GM18868 (cell line): ENCODE measurements around the gene BMPER.

Experiments used
- ATAC-seq: cut with Tn5 transposase; IDR thresholded peaks from one replicate; pipeline ENCODE4 v1.9.1; 2021; ENCODE audit warnings: mild to moderate bottlenecking, moderate library complexity; ENCODE audit not compliant: unreplicated experiment

BMPER gene

DNA sequence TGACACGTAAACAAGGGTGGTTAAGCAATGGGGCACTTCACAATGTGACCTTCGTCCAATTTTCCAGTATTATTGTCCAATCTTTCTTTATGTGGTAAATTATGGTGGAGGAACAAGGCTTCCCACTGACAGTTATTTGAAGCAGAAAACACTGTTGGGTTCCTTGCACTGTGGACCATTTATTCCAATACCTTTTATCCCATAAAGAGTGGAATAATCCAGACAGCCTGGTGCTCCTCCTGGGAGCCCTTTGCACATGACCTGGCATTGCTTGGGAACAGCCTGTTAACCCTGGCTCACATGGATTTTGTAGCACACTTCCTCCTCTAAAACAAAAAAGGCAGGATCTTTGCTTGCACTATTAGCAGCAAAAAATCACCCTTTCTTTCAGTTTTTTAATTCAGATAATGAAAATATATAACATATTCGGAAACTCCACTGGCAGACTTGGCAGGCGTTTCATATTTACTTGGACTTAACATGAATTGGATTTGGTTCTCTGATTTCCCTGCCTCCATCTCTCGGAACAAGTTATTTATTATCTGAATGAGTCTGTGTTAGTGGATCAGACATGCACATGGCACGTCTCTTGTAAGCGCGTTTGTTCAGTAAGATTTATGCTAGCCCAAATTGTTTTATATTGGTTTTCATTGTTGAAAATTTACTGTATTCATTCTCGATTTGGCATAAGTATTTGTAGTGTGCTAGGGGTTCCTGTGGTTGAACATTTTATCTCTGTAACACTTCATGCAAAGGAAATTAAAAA lies 59.3 kb downstream of the BMPER start:
- no peak for ATAC-seq

DNA sequence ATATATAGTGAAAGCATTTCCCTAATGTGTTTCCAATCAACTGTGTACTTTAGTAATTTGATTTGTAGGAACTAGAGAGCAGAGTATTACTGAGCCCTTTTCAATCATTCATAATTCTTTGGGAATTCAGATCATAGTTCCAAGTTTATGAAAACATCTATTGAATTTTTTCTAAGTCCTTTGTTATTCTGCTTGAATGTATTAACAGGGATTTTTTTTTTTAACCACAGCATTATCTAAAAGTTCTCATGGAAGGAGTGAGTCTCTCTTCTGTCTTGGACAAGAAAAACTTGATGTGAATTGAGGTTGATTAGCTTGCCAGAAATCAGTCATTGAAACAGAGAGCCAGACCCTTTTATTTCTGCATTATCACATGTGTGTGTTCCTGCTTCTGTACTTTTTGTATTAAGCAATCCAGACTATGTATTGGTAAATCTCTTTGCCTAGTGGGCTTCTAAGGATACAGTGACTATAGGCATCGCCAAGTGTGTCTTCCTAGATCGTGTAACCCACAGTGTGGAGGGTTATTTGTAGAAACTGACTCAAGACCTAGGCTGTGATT lies 59.9 kb downstream of the BMPER start:
- no peak for ATAC-seq

- ATAC-seq, result no peak
Observed at GRCh38 chr7:33968591-33968990, 63.3 kb downstream of the BMPER start.

DNA sequence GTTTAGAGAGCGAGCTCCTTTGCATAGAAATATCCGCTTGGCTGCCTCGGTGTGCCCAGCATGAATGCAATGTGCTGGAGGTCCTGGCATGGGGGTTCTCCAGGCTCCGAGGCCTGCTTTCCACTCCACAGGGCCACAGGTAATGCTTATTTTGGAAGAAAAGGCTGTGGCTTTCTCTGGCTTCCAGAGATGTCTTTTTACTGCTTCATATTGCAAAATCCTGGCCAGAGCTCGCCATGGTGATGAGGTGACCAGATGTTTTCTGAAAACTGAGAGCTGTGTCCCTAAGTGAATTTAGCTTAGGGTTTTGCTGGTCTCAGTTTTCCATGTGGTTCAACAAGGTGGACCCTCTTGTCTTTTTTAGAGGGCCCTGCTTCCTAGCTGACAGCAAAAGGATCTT lies 65.2 kb downstream of the BMPER start:
- ATAC-seq, result no peak

GRCh38 chr7:33971106-33971505 lies 65.8 kb downstream of the BMPER start:
- ATAC-seq, result no peak

DNA sequence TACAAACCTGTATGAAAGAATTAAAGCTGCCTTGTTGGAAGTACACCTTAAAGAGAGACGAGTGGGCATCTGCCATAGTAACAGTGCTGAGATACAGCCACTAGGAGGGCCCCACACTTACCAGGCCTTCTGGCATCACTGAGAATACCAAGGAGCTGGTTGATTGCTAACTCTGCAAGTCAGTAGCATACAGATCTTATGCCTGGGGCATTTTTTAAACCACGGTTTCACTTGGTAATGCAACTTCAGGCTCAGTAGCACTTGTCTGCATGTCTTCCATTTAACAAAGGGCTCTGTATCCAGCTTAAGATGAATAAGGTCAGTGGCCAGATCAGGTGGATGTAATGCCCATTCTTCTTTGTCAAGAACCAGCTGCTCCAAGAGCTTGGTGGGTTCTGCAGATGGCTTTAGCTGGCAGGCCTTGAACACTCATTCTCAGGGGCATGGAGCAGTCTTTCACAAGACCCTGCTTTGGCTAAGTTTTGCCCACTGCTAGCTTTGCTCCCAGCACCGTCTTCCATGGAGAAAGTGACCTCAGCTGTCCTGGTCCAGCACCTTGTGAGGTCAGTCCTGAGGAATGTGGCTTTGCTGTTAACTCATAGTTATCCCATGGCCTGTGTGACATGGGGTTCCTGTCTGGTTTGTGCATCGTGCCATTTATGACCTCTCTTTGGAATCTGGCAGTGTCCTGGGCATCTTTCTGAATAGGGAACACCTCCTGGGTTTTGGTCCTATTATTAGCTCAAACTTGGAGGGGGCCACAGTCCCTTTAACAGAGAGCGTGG lies 68.1 kb downstream of the BMPER start:
- no peak for ATAC-seq

- ATAC-seq, result no peak
Observed at GRCh38 chr7:33979300-33979806, 74.0 kb downstream of the BMPER start.

- ATAC-seq, result no peak
Observed at GRCh38 chr7:33979807-33980355, 74.5 kb downstream of the BMPER start.

DNA sequence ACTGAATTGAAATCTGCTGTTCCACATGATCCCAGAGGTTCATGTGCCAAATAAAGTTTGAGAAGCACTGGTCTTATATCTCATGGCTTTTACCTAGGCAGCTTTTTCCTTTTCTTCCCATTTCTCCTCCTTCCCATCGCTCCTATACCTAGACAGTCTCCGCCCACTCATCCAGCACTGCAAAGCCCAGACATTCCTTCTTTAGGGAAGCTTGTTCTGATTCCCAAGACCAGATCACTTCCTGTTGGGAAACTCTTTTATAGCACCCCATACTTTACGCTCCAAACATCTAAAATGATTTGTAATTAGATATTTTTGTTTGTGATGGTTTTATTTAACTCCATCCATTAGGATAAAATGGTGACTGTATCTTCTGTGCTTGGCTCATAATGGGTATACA lies 75.9 kb downstream of the BMPER start:
- ATAC-seq, result no peak

DNA sequence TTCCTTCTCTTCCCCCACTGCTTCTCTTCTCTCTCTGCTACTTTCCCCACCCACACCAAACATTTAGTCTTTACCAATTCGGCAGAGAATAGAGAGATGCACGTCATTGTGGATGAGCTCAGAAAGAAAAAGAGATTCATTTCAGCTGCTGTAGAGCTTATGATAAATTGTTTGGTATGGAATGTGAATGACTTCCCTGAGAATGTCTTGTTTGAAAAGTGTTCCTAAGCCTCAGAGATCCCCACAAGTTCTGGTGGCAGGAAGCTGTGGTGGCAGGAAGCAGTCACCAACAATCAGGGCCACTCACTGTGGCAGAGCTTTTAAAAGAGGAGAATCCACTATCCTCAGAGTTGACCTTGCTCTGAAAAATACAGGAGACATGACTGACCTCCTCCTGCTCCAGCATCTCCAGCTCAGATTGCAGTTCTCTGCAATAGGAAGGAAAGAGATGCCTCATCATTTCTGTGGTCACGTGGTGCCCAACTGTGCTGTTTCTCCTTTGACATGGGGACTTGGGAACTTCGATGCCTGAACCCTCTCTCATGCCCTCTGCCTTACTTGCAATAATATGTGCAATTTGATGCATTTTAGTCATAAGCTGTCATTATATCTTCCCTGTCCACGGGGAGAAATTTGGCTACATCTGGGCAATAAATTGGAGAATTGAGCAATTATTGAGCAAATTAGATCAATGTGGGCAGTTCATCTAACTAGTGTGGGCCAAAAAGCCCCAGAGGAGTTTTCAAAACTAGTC lies 76.5 kb downstream of the BMPER start:
- no peak for ATAC-seq

DNA sequence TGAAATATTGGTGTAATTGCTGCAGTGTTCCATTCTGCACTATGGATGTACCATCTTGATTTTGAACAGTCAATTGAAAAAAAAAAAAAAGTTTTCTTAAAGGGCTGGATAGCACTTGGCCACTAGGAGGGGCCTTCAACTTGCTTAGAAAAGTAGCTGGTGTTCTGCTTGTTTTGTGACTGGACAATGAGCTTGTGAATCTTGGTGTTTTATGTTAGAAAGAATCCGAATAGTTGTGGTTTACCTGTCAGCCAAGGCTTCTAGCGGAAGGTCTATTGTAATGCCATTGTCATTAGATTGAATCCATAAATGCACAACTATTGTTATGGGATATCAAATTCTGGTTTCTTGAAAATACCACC lies 77.1 kb downstream of the BMPER start:
- ATAC-seq, result no peak

GRCh38 chr7:33986451-33986850 lies 81.1 kb downstream of the BMPER start:
- no peak for ATAC-seq

DNA sequence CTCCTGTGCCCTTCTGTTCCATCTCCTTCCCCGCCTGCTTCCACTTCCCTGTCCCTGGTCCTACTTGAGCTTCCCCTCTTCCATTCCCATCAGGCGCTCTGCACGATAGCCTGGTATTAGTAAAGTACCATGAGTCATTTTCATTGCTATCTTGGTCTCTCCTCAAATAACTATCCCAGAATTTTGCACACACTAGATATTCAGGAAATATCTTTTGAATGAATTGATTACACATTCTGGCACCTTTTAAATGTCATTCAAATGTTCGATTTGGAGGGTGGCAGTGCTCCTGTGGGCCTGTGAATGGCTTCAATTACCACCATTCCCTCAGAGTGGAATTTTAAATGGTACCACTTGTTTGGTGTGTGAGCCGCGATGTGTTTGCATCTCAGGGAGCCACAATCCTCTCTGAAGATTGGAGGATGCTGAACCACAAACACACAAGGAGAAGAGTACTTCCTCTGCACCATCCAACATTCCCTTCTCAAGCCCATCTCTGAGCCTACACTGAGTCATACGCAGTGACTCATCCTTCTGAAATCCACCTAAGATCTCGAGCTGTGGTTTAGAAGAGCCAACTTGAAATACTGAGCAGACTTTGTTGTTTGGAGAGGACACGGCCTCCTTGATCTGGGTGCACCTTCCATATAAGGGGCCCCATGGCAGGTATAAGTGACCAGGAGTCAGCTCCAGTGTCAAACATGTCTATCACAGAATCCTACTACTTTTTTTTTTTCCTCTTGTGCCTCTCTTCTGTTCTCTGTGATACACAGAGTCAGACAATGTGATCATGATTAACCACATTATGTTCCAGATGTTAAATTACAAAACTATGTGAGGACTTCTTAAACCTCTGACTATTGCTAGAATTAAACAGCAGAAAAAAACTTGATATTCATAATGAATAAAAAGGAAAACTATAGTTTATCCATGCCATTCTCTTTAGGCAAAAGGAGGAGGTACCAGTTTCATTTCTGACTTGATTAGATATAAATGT lies 81.9 kb downstream of the BMPER start:
- no peak for ATAC-seq

- no peak for ATAC-seq
Observed at GRCh38 chr7:33996899-33997298, 91.6 kb downstream of the BMPER start.

DNA sequence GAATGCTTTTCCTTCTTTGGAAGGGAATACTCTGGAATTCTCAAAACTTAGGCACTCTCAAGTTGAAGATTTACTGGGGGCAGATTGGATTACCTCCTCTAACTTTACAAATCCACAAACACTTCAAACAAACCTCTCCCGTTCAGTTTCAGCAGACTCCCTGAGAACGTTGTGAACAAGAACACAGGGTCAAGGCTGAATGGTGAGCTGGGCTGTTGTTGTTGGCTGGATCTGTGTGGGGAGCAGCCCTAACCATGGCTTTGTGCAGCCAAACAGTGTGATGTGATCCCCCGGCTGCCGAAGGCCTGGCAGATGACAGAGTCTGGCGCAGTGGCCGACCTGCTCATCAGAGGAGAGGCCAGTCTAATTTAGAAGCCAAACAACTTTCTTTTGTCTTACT lies 93.1 kb downstream of the BMPER start:
- ATAC-seq, result no peak

DNA sequence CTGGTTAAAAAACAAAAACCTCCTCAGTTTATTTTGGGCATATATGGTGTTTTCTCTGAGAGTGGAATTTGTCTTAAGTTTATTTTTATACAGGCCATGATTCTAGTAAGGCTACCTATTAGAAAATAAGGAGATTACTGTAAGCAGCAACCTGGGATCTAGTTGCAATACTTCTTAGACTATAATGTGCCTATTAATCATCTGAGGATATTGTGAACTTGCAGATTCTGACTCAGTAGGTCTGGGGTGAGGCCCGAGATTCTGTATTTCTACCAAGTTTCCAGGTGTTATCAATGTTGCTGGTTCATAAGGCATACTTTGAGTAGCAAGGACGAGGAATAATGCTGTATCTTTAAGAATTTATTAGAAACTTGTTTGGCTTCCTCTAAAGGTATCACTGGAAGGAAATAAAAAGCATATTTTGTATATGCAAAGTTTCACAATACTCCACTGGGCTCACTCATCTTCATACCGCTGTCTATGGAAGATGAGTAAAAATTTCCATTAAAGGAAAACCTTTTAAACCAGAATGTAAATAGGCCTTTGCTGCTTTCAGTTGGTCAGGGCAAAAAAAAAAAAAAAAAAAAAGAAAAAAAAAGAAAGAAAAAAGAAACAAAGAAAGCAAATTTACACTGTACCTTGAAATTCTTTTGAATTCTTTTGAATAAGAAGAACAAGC lies 105.8 kb downstream of the BMPER start:
- ATAC-seq, result no peak

DNA sequence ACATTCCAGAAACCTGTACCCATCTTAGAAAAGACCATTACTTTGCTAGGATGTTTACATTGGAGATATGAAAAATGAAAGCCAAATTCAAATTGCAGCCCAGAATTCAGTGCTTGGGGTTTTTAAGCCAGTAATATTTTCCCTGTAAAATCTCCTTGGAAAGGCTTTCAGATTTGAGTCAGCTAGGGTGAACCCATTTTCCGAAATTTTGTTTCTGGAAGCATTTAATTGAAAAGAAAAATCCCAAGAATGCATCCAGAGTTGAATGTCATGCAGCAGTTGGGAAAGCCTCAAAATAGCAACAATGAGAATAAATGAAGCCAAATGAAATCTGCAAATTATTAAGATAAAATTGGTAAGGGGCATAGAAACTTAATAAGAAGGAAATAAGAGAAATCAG lies 106.4 kb downstream of the BMPER start:
- ATAC-seq, result no peak

DNA sequence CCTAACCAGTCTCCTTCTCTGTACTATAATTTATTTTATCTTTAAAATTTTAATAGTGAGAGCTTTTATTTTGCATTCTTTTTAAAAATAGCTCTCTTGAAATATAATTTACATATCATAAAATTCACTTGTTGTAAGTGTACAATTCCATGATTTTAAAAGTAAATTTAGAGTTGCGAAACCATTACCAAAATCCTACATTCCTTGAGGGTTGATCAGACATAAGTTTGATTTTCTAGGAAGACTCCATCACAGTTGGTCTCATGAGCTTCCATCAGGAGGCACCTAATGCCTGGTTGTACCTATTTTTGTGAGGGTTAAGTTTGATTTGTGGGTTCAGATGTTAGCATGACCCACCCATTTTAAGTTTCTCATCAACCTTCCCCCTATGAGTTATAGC lies 108.1 kb downstream of the BMPER start:
- ATAC-seq, result no peak

DNA sequence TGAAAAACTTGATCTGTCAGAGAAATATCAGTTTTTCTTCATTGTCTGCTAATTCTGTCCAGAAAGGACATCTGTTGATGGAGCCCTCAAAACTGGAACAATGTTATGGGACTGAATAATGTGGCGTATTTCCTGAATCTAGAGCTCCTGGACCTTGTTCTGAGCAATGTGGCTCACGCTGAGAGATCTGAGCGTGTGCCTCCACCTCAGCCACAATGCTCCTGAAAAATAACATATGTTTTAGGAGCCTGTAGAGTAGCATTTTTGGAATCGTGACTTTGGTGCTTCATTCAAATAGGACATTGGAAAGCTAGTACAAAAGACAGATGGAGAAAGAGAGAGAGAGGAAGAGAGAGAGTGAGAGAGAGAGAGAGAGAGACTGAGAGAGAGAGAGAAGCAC lies 110.3 kb downstream of the BMPER start:
- ATAC-seq, result no peak
